Measurements from ENCODE around the gene ITGA2B. TPM values are rescaled to one million over a fixed set of nuclear protein-coding genes. Genes with fewer than 3 reads are reported as not detected.
"Not testable (repeated sequence)": the region's sequence is repeated elsewhere in the genome, so short reads cannot be mapped to it uniquely, and the experiment has no call there.

The ITGA2B gene
- 0.42 TPM for polyA plus RNA-seq (2013, experiment 1 of 2; ENCODE audit: insufficient read length)
- 0.25 TPM for polyA plus RNA-seq (2013, experiment 2 of 2; ENCODE audit: insufficient read length)

DNA sequence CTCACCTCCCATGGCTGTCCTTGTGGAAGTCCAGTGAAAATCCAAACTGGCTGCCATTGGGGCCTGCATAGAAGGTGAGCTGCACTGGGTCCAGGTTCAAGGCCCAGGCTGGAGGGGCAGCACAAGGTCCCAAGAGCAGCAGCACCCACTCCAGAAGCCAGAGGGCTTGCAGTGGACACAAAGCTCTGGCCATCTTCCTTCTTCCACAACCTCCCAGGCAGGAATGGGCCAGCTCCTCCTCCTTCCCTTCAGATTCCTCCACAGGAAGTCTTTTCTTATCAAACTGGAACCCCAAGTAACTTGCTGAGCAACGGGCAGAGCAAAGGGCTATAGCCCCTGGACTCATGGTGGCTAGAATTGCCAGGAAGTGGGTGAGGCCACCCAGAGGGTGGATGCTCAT, at the start of gene ITGA2B:
Gene ITGA2B (minus strand): TSS at position 369 of the 400 bp plus-strand sequence. CDS start 176 bp downstream, at position 193.
- DNase-seq = no peak

GRCh38 chr17:44439168-44439567, 49.7 kb upstream of the ITGA2B start:
- DNase-seq = no peak

GRCh38 chr17:44438636-44439035, 49.2 kb upstream of the ITGA2B start:
- no peak for DNase-seq

DNA sequence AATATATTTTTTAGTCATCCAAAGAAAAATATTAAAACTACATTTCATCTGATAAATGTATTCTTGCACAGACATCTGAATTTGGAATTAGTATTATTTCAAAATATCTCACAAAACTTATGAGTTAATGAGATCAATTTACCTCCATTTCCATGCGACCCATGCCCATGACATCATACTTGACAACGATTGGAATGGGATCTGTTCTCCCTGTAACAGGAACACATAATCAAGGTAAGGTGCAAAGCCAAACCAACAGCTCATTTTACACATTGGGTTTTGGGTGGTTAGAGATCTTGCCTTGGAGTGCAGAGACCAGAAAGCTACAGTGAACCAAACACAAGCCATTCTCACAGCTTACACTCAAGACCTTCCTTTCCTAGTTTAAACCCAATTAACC, 46.9 kb upstream of the ITGA2B start:
- no peak for DNase-seq

GRCh38 chr17:44432254-44433157, 43.1 kb upstream of the ITGA2B start:
- DNase-seq = no peak

GRCh38 chr17:44424828-44425461, 35.5 kb upstream of the ITGA2B start:
- DNase-seq = no peak

GRCh38 chr17:44417553-44417952, 28.1 kb upstream of the ITGA2B start:
- peak; percentile 45 for DNase-seq

- DNase-seq = no peak
Observed at GRCh38 chr17:44416558-44417289, 27.3 kb upstream of the ITGA2B start.

GRCh38 chr17:44414394-44415155, 25.1 kb upstream of the ITGA2B start:
- DNase-seq = no peak

DNA sequence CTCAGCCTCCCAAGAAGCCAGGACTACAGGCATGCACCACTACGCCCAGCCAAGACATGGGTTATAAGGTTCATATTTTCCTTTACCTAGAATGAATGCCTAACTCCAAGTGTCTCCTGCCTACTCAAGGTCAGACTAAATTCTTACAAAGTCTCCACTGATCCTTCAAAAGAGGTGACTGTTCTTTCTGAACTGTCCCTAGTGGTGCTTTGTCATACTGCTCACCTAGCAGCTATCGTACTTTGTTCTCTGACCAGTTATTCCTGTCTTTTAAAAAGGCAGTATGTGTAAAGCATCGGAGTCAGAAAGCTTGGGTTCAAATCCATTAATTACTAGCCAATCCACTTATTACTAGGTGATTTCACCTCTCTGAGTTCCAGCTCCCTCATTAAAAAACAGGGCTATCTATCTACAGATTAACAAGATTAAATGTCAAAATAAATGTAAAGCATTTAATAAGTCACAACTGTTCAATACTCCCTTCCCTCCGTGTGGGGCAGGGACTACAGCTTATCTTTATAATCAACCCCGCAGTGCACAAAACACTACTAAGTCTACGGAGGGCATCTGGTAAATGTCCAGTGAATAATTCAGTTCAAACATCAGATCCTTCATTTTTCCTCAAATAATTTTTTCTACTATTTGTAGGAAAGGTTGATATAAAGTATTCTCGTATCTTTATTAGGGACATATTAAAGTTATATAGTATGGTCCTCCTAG, 20.0 kb upstream of the ITGA2B start:
- DNase-seq = no peak

DNA sequence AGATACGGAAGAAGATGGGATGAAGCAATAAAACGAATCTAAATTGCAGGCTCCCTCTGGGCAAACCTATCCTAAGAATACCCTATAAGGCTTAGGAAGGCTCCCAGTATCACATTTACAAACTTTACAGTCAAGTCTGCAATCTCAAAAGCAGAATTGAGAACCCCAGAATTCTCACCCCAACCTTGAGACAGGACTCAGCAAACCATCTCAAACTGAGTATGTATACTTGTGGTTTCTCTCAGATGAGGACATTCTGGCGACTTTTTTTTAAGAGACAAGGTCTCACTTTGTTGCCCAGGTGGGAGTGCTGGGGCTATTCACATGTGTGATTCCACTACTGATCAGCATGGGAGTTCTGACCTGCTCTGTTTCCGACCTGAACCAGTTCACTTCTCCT, 19.3 kb upstream of the ITGA2B start:
- DNase-seq = no peak

- no peak for DNase-seq
Observed at GRCh38 chr17:44402564-44403172, 13.2 kb upstream of the ITGA2B start.

- DNase-seq = peak; percentile 16
Observed at GRCh38 chr17:44400226-44400847, 10.9 kb upstream of the ITGA2B start.

GRCh38 chr17:44398692-44399691, 9.5 kb upstream of the ITGA2B start:
- no peak for DNase-seq

GRCh38 chr17:44397479-44398440, 8.3 kb upstream of the ITGA2B start:
- DNase-seq = no peak

- DNase-seq = no peak
Observed at GRCh38 chr17:44396946-44397345, 7.5 kb upstream of the ITGA2B start.

- DNase-seq = no peak
Observed at GRCh38 chr17:44394833-44395232, 5.4 kb upstream of the ITGA2B start.

DNA sequence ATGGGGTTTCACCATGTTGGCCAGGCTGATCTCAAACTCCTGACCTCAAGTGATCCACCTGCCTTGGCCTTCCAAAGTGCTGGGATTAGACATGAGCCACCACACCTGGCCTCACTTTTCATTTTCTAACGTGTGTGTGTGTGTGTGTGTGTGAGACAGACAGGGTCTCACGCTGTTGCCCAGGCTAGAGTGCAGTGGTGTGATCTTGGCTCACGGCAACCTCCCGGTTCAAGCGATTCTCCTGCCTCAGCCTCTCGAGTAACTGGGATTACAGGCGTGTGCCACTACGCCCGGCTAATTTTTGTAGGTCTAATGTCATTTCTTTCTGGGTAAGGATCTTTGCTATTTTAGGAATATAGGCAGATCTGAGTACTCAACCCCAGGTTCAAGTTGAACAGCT, 4.7 kb upstream of the ITGA2B start:
- DNase-seq = not testable (repeated sequence)
